Posterior vena cava (tissue), 2 donors: ENCODE results near the gene SNRNP48. TPM values are rescaled to one million over a fixed set of nuclear protein-coding genes. Genes with fewer than 3 reads are reported as not detected.

Experiments
- DNase-seq: peaks from one replicate; pipeline ENCODE4 v3.0.0-alpha.2; 2020; ENCODE audit warnings: low spot score
- intact Hi-C, 2 donors: fragments of 100-400 bp; cut with DNase I; formaldehyde crosslinking; loops; one replicate each; pipeline versions ENCODE4 v1.14.1 to v1.14.2; 2022 to 2023
- total RNA-seq, 2 donors: library from RNA; stranded (reverse); fragmentation: NEBNext Ultra II Directional; extraction: Animal tissue kit (Norgen Biotek cat#: 25700); gene quantifications; one replicate each; pipeline ENCODE4 v1.2.1, GENCODE V29; 2021
- donor health status: DM: yes; HTN: yes; CAD: no.
- donor health status: DM: yes; HTN: yes; CAD: no.

Gene SNRNP48
- total RNA-seq, 2 donors from 2014 or later: 8.9 to 10.0 TPM

DNA sequence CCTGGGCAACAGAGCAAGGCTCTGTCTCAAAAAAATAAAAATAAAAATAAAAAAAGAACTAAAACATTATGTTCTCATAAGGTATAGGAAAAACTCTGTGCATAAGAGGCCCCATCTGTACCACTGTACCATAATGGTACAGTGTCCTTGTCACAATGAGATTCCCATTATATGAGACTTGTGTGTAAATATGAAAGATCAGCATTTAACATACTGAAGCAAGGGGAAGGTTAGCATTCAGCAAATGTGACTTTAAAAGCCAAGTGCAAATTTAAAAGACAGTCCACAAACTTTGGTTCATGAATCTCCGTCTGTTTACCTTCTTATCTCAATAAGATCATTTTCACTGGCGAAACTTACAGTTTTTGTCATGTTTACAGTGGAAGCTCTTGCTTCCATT, 32.3 kb upstream of the SNRNP48 start:
- no peak for DNase-seq
- intact Hi-C loops: no loop called here

DNA sequence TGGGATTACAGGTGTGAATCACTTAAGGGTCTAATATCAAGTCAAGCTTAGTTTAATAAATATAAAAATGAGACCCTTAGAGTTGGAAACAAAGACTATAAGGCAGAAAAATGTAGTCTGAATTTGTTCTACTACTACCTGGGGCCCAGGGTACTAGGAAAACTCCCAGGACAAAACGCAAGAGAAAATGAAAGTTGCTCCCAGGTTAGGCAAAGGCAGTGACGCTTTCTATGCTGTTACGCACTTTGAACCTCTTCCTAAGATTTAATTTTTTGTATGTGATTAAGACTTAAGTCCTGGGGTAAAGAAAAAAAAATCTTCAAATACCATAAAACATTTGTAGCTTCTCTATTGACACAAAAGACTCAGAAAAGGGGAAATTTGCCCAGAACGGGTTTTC, 31.2 kb upstream of the SNRNP48 start:
- intact Hi-C loops: no loop called here
- DNase-seq: no peak

DNA sequence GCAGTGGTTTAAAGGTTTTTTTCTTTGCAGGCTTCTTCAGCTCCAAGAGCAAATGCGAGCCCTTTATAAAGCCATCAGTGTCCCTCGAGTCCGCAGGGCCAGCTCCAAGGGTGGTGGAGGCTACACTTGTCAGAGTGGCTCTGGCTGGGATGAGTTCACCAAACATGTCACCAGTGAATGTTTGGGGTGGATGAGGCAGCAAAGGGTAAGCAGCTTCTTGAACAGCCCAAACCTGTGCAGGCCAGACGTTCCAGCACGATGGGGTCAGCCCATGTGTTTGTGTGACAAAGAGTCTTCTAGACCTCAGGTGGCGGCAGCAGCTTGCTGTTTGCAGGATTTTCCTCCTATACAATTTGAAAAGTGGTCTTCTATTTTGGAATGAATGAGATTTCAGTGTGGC, 30.8 kb upstream of the SNRNP48 start:
- no peak for DNase-seq
- intact Hi-C loops: no loop called here

DNA sequence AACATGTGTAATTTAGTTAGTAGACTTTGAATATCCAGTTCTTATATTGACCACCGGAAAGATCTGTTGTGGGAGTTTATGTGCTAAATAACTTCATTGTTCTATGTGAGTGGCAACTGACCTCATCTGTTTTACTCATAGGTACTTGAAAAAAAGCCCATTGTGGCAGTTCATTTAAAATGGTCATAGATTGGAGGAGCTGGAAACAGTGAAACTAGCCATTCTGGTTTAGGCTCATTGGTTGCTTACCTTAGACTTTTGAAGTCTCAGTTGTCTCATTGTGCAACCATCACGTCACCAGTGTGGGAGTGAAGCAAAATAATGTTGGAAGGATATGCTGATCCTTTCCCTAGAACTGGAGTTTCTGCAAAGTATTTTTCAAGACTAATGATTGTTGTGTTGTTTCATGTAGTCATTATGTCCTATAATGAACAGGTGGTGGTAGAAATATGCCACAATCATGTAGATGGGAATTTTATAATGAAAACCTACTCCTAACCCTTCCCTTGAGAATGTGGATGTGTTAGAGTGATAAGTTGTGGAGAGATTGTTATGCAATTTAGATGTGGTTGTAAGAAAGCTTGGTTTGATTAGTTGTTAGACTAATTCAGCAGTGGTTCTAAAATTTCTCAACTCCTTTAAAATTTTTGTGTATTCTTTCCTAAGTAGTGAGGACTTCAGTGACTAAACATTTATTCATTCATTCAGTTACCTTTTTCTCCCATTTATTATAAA, 30.2 kb upstream of the SNRNP48 start:
- intact Hi-C loops: no loop called here
- DNase-seq: no peak

DNA sequence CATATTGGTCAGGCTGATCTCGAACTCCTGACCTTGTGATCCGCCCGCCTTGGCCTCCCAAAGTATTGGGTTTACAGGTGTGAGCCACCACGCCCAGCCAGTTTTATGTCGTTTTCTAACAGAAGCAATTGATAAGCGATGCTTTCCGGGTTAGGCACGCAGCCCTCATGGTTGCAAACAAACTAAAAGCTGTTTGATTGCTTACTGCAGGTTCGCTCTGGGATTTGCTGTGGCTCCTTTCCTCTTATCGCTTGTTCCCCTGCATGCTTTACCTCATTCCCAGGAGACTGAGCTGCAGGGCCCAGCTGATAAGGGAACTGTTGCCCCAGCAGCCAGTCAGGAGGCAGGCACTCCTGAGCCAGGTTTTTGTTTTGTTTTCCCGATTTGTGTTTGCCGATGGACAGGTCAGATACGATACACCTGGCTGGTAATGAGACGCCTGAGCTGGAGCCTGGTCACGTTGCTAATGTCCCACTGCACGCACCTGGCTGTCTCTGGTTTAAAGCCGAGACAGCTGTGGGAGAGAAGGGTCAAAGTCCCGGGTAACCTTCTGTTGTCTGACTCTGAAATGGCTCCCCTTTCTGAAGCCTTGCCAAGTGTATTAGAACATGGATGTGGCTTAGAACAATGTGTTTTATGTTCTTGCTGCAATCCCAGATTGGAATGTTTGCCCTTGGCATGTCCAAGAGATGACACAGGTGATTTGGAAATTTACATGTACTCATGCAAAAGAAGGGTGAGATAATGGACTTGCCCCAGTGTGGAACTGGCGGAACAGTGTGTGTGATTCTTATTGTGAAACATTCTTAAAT, 28.6 kb upstream of the SNRNP48 start:
- no peak for DNase-seq
- intact Hi-C loops: no loop called here

DNA sequence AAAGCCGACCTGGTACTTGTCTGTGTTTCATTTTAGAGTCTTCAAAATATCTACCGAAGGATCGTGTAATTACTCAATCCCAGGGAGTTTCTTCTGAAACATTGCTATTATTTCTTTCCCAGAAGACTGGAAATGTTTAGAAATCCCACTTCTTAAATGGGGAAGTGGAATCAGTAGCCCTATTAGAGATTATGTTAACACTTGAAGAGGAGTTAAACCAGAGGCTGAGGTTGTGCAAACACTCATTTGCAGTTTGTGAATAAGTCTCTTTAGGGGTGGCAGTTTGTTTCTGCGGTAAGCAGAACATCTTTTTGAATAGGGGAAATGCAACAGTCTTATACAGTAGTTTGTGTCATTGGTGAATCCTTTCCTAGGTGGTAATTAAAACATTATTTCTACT, 27.2 kb upstream of the SNRNP48 start:
- no peak for DNase-seq
- intact Hi-C loops: no loop called here

DNA sequence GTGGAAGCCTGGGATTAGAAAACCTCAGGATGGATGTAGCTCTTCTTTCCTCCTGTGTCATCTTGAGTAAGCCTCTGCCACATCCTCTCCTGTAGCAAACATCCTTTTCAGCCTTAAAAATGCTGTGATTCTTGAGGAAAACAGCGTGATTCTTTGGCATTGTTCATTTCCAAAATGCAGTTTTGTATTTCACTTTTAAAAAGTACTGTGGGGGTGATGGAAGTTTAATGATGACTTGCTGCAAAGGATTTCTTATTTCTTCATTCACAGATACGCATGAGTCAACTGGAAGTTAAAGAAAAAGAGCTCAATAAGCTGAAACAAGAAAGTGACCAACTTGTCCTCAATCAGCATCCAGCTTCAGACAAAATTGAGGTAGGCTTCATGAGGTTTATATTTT, 23.9 kb upstream of the SNRNP48 start:
- intact Hi-C loops: no loop called here
- no peak for DNase-seq

DNA sequence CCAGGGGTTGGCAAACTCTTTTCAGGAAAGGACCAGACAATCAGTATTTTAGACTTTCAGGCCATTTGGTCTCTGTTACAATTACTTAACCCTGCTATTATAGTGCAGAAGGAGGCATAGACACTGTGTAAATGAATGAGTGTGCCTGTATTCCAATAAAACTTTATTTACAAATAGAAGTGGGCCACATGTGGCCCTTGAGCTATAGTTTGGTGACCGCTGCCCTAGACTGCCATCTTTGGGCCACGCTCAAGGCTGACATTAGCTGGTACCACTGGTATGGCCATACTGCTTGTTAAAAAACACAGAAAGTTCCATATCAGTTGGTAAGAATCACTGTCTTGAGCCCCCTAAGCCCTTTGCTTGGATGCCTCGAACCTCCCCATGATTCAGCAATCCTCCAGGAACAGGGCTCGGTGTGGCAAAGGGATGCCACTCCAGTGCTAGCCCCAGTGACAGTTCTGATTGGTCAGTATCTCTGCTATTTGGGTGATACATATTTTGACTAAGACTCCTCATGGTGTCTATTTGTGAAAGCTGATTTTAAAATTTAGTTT, 23.3 kb upstream of the SNRNP48 start:
- DNase-seq: no peak

DNA sequence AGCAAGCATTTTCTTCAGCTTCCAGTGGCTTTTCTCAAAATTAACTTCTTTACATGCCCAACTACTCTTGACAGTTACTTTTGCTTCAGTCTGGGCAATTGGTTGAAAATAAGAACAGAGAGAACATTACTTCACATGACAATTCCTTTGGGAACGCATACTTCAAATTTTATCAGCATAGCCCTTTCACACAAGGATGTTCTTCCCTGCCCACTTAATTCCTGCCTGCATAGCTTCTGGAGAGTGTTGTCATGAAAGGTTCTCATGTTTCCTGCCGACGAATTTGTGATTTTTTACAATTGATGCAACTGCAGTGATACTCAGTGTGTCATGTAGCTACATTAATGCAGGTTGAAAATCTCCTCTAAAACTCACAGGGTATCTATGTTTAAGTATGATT, 22.0 kb upstream of the SNRNP48 start:
- no peak for DNase-seq
- intact Hi-C loops: no loop called here

More for the DNA sequence above, 23.3 kb upstream of the SNRNP48 start:
- intact Hi-C loops: no loop called here

DNA sequence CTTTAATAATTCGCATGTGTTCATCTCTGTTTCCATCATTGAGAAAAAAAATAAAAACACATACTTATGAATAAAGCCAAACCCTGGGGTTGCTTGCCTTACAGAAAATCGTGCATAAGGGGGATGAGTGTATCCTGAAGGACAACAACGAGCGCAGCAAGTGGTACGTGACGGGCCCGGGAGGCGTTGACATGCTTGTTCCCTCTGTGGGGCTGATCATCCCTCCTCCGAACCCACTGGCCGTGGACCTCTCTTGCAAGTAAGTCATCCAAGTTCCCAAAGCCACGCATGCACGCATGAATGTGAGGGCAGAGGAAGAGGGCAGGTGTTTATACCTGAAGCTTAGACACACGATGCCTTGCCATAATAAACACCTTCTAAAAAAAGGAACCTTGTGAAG, 20.9 kb upstream of the SNRNP48 start:
- DNase-seq: no peak
- intact Hi-C loops: no loop called here

DNA sequence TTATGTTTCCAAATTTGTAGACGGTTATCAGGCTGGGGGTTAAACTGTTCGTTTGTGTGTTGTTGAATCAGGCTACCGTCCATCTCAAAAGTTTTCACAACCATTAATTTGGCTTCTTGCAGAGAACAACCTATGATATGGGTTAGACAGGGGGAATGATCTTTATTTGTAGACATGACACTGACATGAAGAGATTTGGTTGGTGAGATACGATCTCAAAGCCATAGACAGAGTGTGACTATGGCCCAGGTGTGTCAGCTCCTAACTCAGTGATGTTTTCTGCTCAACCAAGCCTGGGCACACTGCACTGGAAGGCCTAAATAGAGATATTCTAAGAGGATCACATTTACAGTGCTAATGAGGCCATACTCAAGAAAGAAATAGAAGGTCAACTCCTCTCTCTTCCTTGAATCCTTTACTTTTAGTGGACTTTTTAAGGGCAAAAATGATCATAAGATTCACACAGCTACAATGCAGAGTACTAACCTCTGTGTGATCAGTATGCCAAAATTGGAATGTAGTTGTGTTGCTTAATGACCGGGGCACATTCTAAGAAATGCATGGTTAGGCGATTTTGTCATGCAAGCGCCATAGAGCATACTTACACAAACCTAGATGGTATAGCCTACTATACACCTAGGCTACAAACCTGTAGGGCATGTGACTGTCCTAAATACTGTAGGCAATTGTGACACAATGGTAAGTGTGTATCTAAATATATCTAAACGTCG, 17.6 kb upstream of the SNRNP48 start:
- DNase-seq: no peak
- intact Hi-C loops: no loop called here

DNA sequence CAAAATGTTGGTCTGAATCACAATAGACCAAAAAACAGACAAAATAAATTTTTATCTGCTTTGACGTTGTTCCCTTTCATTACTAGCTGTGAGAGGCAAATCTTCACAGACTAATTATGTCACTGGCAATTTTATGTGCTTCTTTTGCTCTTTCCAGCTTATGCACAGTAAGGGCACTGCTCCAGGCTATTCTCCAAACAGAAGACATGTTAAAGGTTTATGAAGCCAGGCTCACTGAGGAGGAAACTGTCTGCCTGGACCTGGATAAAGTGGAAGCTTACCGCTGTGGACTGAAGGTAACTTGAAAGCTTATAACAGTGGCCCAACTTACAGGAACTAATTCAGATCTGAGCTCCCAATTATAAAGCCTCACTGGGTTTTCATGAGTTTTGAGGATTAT, 15.5 kb upstream of the SNRNP48 start:
- intact Hi-C loops: no loop called here
- DNase-seq: no peak

DNA sequence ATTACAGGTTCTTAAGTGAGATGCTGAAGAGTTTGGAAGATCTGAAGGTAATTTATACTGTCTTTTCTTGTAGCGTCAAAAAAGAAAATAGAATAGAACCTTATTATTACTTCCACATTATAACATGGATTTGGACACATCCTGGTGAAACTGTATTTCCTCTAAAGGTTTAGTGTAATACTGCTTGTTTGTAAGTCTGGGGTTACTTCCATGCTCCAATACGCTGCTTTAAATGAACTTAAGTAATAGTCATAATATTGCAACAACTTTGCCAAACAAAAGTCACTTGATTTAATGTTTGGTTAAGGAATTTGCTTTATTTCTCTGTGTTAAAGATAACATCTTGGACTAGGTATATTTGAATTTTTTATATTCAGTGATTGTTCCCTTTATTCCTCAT, 11.5 kb upstream of the SNRNP48 start:
- intact Hi-C loops: no loop called here

DNA sequence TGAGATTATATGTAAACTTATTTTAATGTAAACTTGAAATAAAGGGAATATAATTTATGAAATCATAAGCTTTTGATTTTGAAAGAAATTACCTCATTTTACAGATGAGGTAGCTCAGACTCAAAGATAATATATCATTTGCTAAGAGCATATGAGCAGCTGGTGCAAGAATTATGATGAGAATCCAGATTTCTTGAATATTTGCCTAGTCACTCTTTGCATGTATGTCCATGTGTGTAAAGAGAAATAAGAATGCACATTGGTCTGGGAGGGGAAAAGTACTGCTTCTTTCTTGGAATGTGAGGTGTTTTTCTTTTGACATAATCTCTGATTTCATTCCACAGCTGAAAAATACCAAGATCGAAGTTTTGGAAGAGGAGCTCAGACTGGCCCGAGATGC, 11.1 kb upstream of the SNRNP48 start:
- intact Hi-C loops: no loop called here
- no peak for DNase-seq

More for the DNA sequence above, 11.5 kb upstream of the SNRNP48 start:
- DNase-seq: no peak

DNA sequence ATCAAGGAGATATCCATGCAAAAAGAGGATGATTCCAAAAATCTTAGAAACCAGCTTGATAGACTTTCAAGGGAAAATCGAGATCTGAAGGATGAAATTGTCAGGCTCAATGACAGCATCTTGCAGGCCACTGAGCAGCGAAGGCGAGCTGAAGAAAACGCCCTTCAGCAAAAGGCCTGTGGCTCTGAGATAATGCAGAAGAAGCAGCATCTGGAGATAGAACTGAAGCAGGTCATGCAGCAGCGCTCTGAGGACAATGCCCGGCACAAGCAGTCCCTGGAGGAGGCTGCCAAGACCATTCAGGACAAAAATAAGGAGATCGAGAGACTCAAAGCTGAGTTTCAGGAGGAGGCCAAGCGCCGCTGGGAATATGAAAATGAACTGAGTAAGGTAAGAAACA, 10.1 kb upstream of the SNRNP48 start:
- intact Hi-C loops: no loop called here
- no peak for DNase-seq

DNA sequence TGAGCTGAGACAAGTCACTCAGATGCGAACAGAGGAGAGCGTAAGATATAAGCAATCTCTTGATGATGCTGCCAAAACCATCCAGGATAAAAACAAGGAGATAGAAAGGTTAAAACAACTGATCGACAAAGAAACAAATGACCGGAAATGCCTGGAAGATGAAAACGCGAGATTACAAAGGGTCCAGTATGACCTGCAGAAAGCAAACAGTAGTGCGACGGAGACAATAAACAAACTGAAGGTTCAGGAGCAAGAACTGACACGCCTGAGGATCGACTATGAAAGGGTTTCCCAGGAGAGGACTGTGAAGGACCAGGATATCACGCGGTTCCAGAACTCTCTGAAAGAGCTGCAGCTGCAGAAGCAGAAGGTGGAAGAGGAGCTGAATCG, 9.5 kb upstream of the SNRNP48 start:
- no peak for DNase-seq
- intact Hi-C loops: no loop called here

DNA sequence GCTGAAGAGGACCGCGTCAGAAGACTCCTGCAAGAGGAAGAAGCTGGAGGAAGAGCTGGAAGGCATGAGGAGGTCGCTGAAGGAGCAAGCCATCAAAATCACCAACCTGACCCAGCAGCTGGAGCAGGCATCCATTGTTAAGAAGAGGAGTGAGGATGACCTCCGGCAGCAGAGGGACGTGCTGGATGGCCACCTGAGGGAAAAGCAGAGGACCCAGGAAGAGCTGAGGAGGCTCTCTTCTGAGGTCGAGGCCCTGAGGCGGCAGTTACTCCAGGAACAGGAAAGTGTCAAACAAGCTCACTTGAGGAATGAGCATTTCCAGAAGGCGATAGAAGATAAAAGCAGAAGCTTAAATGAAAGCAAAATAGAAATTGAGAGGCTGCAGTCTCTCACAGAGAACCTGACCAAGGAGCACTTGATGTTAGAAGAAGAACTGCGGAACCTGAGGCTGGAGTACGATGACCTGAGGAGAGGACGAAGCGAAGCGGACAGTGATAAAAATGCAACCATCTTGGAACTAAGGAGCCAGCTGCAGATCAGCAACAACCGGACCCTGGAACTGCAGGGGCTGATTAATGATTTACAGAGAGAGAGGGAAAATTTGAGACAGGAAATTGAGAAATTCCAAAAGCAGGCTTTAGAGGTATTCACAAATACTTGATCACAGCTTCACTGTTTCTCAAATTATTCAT, 8.9 kb upstream of the SNRNP48 start:
- intact Hi-C loops: no loop called here
- no peak for DNase-seq

DNA sequence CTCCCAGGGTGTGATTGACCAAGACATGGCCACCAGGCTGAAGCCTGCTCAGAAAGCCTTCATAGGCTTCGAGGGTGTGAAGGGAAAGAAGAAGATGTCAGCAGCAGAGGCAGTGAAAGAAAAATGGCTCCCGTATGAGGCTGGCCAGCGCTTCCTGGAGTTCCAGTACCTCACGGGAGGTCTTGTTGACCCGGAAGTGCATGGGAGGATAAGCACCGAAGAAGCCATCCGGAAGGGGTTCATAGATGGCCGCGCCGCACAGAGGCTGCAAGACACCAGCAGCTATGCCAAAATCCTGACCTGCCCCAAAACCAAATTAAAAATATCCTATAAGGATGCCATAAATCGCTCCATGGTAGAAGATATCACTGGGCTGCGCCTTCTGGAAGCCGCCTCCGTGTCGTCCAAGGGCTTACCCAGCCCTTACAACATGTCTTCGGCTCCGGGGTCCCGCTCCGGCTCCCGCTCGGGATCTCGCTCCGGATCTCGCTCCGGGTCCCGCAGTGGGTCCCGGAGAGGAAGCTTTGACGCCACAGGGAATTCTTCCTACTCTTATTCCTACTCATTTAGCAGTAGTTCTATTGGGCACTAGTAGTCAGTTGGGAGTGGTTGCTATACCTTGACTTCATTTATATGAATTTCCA, 4.6 kb upstream of the SNRNP48 start:
- DNase-seq: no peak
- intact Hi-C loops: no loop called here

DNA sequence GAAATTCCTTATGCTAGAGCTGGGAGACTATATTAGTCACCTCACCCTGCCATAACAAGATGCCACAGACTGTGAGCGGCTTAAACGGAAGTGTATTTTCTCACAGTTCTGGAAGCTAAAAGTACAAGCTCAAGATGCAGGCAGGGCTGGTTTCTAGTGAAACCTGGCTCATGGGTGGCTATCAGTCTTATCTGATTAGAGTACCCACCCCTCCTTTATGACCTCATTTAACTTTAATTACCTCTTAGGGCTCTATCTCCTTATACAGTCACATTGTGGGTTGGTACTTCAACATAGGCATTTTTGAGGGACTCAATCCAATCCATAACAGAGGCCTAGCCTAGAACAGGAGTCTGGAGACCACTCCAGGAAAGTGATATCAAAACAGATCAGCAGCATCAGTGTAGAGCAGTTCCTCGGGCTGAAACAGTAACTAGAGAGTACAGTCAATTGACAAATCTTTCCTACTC, 2.3 kb upstream of the SNRNP48 start:
- no peak for DNase-seq
- intact Hi-C loops: no loop called here
